Mononuclear cell (primary cell): ENCODE data around the gene CAND1. TPM values are rescaled to one million over a fixed set of nuclear protein-coding genes. Genes with fewer than 3 reads are reported as not detected.

Experiments
- H3K27me3 ChIP-seq: 2 replicates; pipeline ENCODE4 v1.6.0; 2011; ENCODE audit warnings: low read length, control low read depth; ENCODE audit not compliant: insufficient read depth
- H3K4me1 ChIP-seq: 2 replicates; pipeline ENCODE4 v1.5.1; 2011; ENCODE audit warnings: mild to moderate bottlenecking, low read length, control low read depth; ENCODE audit not compliant: insufficient read depth
- H3K4me3 ChIP-seq: 2 replicates; pipeline ENCODE4 v1.5.1; 2011; ENCODE audit warnings: mild to moderate bottlenecking, low read length, moderate library complexity
- H3K9me3 ChIP-seq: 2 replicates; pipeline ENCODE4 v1.5.1; 2011; ENCODE audit warnings: low read depth, mild to moderate bottlenecking, control low read depth, low read length
- total RNA-seq: library from RNA; depleted of rRNA; stranded (reverse); fragments of >200 nt; gene quantifications from one replicate; pipeline ENCODE4 v1.2.3, GENCODE V29; 2012

CAND1 gene
- total RNA-seq, 1 donor: 127 TPM

DNA sequence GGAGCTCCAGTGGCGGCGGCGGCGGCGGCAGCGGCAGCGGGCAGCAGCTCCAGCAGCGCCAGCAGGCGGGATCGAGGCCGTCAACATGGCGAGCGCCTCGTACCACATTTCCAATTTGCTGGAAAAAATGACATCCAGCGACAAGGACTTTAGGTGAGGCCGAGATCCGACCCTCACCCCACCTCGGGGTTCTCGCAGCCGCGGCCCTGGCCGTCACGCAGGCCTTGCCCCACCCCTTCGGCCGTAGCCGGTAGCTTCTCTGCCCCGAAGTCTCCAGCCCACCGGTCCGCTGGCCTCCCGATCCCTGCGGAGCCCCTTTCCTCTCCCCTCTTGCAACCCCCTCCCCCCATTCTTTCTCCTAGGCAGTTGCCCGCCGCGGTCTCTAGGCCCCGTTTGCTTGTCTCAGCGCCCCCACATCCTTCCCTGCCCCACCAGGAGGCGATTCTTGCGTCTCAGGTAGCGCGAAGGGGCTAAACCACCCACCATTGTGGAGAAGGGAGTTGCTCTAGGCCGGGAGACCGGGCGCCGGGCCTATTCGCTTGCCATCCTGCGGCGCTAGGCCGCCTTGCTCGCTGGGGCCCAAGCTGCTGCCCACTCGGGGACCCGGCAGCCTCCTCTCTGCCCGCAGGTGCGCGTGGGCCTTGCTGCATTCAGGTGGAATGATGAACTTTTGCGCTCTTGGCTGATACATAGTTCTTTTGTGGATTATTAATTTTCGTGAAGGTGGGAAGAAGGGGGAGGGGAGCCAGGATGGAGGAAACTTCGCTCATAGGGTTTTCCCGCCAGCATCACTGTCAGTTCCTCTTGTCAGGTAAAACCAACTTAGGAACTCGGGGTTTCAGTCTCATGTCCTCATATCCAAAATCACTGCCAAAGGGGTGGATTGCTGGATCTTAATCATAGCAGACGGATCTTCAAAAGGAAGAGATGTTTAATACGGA lies 745 bp downstream of the CAND1 start:
- Histone ChIP-seq H3K27me3 (no peaks in the 10 kb centered on the region), H3K9me3 (no peaks in the 10 kb centered on the region), H3K4me3 (peak overlapping the region; percentile 77), H3K4me1 (peaks cover 16% of the 10 kb centered on the region)

DNA sequence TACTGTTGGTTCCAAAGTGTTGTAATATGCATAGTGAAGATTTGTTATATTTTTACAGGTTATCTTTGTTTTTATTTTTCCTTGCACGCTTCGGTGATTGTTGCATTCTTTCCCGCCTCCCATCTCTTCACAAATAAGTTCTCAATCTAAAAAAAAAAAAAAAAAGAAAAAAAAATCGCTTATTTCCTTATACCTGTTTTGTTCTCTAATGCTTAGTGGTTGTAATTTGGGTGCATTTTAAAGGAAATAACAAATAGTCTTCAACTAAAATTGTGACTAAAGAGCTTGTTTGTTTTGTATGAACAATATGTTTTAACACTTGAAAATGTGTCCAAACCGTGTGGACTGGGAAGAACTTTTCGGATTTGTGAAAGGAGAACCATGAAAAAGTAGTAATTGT lies 1.5 kb downstream of the CAND1 start:
- Histone ChIP-seq H3K9me3 (no peaks in the 10 kb centered on the region), H3K4me3 (peak overlapping the region; percentile 77), H3K4me1 (peaks cover 20% of the 10 kb centered on the region), H3K27me3 (no peaks in the 10 kb centered on the region)

GRCh38 chr12:67271976-67272375 lies 2.8 kb downstream of the CAND1 start:
- Histone ChIP-seq H3K4me1 (peaks cover 20% of the 10 kb centered on the region), H3K4me3 (no peak overlapping the region), H3K9me3 (no peaks in the 10 kb centered on the region), H3K27me3 (no peaks in the 10 kb centered on the region)

- peaks cover 14% of the 10 kb centered on the region for H3K4me1 ChIP-seq
- no peaks in the 10 kb centered on the region for H3K9me3 ChIP-seq
- no peak overlapping the region for H3K4me3 ChIP-seq
- no peaks in the 10 kb centered on the region for H3K27me3 ChIP-seq
Observed at GRCh38 chr12:67274186-67274585, 5.0 kb downstream of the CAND1 start.

GRCh38 chr12:67275380-67275913 lies 6.3 kb downstream of the CAND1 start:
- Histone ChIP-seq H3K27me3 (no peaks in the 10 kb centered on the region), H3K4me1 (peaks cover 10% of the 10 kb centered on the region), H3K4me3 (no peak overlapping the region), H3K9me3 (no peaks in the 10 kb centered on the region)

DNA sequence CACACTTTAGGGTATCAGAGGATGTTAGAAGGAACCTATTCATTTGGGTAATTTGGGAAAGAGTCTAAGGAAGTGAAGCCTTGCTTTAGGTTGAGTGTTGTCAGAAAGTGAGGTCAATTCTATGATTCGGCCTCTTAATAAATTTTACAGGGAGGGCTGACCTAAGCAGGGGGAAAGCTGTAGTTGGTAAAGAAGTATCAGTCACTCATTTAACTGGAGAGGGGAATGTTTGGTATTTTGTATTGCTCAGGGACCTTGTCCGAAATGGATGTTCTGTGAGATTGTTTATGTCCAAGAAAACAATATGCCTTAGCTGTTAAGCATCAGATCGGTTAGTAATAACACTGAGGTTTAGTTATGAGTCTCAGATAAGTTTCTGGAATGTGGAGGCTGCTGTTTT lies 7.3 kb downstream of the CAND1 start:
- peaks cover 4% of the 10 kb centered on the region for H3K4me1 ChIP-seq
- no peaks in the 10 kb centered on the region for H3K9me3 ChIP-seq
- no peak overlapping the region for H3K4me3 ChIP-seq
- H3K27me3 ChIP-seq: no peaks in the 10 kb centered on the region

DNA sequence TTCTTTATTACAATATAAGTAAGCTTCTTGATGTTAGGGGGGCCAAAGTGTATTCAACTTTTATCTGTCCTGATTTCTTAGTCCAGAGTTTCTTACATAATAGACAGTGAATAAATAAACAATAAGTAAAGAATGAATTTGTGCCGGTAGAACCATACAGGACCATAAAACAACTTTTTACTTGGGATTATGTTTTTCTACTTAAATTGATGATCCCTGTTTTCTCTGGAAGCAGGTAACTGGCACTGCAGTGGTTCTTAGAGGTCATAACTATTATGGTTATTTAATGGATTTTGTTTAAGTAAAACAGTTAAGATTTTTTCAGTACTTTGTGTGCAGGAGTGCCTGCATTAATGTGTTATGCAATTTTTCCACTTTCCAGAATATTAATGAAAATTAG lies 10.5 kb downstream of the CAND1 start:
- Histone ChIP-seq H3K4me3 (no peak overlapping the region), H3K27me3 (no peaks in the 10 kb centered on the region), H3K4me1 (peaks cover 4% of the 10 kb centered on the region), H3K9me3 (no peaks in the 10 kb centered on the region)

GRCh38 chr12:67280088-67280487 lies 10.9 kb downstream of the CAND1 start:
- Histone ChIP-seq H3K27me3 (no peaks in the 10 kb centered on the region), H3K4me1 (peaks cover 2% of the 10 kb centered on the region)

GRCh38 chr12:67280572-67280971 lies 11.4 kb downstream of the CAND1 start:
- Histone ChIP-seq H3K9me3 (no peaks in the 10 kb centered on the region), H3K4me3 (no peak overlapping the region), H3K4me1 (no peaks in the 10 kb centered on the region), H3K27me3 (no peaks in the 10 kb centered on the region)

More at GRCh38 chr12:67280088-67280487, 10.9 kb downstream of the CAND1 start:
- no peaks in the 10 kb centered on the region for H3K9me3 ChIP-seq
- no peak overlapping the region for H3K4me3 ChIP-seq

DNA sequence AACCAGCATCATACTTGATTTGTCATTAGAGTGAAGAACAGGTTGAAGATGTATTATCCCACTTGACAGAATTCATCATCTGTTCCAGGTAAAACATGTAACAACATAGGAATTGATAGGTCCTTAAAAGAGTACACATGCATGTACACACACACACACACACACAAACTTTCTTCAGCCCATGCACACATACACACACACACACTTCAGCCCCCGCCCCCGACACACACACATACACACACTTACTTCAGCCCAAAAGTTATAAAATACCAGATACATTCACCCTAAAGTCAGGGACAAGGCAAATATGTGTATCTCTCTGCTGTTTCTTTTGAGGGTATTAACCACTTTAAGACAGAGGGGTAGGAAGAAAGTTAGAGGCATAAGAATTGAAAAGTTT lies 15.4 kb downstream of the CAND1 start:
- peaks cover 4% of the 10 kb centered on the region for H3K4me1 ChIP-seq
- no peaks in the 10 kb centered on the region for H3K9me3 ChIP-seq
- H3K27me3 ChIP-seq: no peaks in the 10 kb centered on the region
- H3K4me3 ChIP-seq: no peak overlapping the region

GRCh38 chr12:67286257-67286656 lies 17.1 kb downstream of the CAND1 start:
- H3K4me3 ChIP-seq: no peak overlapping the region
- no peaks in the 10 kb centered on the region for H3K9me3 ChIP-seq
- H3K4me1 ChIP-seq: peaks cover 4% of the 10 kb centered on the region
- H3K27me3 ChIP-seq: no peaks in the 10 kb centered on the region

- H3K4me3 ChIP-seq: no peak overlapping the region
- H3K4me1 ChIP-seq: peaks cover 4% of the 10 kb centered on the region
- no peaks in the 10 kb centered on the region for H3K9me3 ChIP-seq
- no peaks in the 10 kb centered on the region for H3K27me3 ChIP-seq
Observed at GRCh38 chr12:67287311-67287710, 18.2 kb downstream of the CAND1 start.

- Histone ChIP-seq H3K27me3 (no peaks in the 10 kb centered on the region), H3K4me1 (peaks cover 4% of the 10 kb centered on the region), H3K9me3 (no peaks in the 10 kb centered on the region), H3K4me3 (no peak overlapping the region)
Observed at GRCh38 chr12:67288561-67288960, 19.4 kb downstream of the CAND1 start.

GRCh38 chr12:67290378-67290777 lies 21.2 kb downstream of the CAND1 start:
- H3K27me3 ChIP-seq: no peaks in the 10 kb centered on the region
- H3K4me3 ChIP-seq: no peak overlapping the region
- H3K9me3 ChIP-seq: no peaks in the 10 kb centered on the region
- peaks cover 4% of the 10 kb centered on the region for H3K4me1 ChIP-seq

DNA sequence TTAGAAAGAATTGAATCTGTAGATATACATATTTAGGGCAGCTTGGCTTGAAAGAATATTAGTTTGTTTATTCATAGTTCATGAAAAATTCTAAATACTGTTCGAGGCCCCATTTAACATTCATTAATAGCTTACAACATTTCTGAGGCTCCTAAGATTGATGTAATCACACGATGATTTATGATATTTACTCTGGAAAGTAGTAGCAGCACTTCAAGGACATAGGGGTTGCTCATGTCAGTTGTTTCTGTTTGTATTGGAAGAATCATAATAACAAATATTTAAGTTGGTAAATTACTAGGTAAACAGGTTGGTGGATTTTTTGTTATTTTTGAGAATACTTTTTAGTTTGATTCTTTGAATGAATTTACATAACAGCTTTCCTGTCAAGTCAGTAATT lies 30.4 kb downstream of the CAND1 start:
- Histone ChIP-seq H3K4me1 (no peaks in the 10 kb centered on the region), H3K27me3 (no peaks in the 10 kb centered on the region), H3K4me3 (no peak overlapping the region), H3K9me3 (no peaks in the 10 kb centered on the region)

- Histone ChIP-seq H3K4me1 (no peaks in the 10 kb centered on the region), H3K9me3 (no peaks in the 10 kb centered on the region), H3K27me3 (no peaks in the 10 kb centered on the region), H3K4me3 (no peak overlapping the region)
Observed at GRCh38 chr12:67299926-67300325, 30.8 kb downstream of the CAND1 start.
